Nephron (organoid): ENCODE data around the gene ABHD8.

Experiments used
- H3K27ac Mint-ChIP-seq, 3 experiments: 2 replicates each; pipeline ENCODE4 v1.8.0; 2020; ENCODE audit warnings: mixed read lengths in 3 of 3, mild to moderate bottlenecking in 2 of 3, moderate library complexity in 1 of 3
- H3K27me3 Mint-ChIP-seq: 2 replicates; pipeline ENCODE4 v1.8.0; 2021; ENCODE audit warnings: low read depth, mild to moderate bottlenecking, moderate library complexity, mixed read lengths
- H3K36me3 Mint-ChIP-seq: 2 replicates; pipeline ENCODE4 v1.8.0; 2020; ENCODE audit warnings: low read depth, mixed read lengths
- H3K4me1 Mint-ChIP-seq: 2 replicates; pipeline ENCODE4 v1.8.0; 2020; ENCODE audit warnings: mixed read lengths
- H3K4me3 Mint-ChIP-seq, 3 experiments: 2 replicates each; pipeline ENCODE4 v1.8.0; 2020; ENCODE audit warnings: mild to moderate bottlenecking in 3 of 3, mixed read lengths in 3 of 3, moderate library complexity in 2 of 3
- H3K9me3 Mint-ChIP-seq: 2 replicates; pipeline ENCODE4 v1.8.0; 2020; ENCODE audit warnings: mixed read lengths
- TF ChIP-seq, protein P1 (sequence below), 3 experiments: fragments of 200-600 bp; sonication (generic); IDR thresholded peaks; one replicate each; pipeline ENCODE4 v1.5.0; 2021; ENCODE audit warnings: antibody characterized with exemption in 3 of 3; ENCODE audit not compliant: unreplicated experiment in 3 of 3

The ABHD8 gene

DNA sequence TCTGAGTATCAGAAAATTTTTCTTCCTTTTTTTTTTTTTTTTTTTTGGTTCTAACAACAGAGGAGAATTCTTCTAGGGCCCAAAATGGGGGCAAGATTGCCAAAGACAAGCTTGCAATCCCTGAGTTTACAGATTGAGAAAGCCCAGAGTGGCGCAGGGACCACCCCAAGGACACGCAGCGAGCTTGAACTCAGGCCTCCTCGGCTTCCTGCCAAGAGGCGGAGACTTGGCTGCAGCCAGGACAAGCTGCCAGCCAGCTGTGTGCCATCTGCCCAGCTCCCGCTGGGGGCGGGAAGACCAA is 1.9 kb upstream of the ABHD8 start:
- H3K27ac Mint-ChIP-seq, result peak overlapping the region; percentile 80 to 93 (median 86)
- no peaks in the 10 kb centered on the region for H3K27me3 Mint-ChIP-seq
- peak overlapping the region; percentile 90 to 95 (median 94) for H3K4me3 Mint-ChIP-seq
- H3K4me1 Mint-ChIP-seq, result peaks cover 54% of the 10 kb centered on the region
- TF ChIP-seq, protein P1, sequence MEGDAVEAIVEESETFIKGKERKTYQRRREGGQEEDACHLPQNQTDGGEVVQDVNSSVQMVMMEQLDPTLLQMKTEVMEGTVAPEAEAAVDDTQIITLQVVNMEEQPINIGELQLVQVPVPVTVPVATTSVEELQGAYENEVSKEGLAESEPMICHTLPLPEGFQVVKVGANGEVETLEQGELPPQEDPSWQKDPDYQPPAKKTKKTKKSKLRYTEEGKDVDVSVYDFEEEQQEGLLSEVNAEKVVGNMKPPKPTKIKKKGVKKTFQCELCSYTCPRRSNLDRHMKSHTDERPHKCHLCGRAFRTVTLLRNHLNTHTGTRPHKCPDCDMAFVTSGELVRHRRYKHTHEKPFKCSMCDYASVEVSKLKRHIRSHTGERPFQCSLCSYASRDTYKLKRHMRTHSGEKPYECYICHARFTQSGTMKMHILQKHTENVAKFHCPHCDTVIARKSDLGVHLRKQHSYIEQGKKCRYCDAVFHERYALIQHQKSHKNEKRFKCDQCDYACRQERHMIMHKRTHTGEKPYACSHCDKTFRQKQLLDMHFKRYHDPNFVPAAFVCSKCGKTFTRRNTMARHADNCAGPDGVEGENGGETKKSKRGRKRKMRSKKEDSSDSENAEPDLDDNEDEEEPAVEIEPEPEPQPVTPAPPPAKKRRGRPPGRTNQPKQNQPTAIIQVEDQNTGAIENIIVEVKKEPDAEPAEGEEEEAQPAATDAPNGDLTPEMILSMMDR (IDR thresholded peaks at IDR 0.05; ENCODE audit: unreplicated experiment in 3 of 3), result no peak
- H3K36me3 Mint-ChIP-seq, result peaks cover 5% of the 10 kb centered on the region
- no peaks in the 10 kb centered on the region for H3K9me3 Mint-ChIP-seq

DNA sequence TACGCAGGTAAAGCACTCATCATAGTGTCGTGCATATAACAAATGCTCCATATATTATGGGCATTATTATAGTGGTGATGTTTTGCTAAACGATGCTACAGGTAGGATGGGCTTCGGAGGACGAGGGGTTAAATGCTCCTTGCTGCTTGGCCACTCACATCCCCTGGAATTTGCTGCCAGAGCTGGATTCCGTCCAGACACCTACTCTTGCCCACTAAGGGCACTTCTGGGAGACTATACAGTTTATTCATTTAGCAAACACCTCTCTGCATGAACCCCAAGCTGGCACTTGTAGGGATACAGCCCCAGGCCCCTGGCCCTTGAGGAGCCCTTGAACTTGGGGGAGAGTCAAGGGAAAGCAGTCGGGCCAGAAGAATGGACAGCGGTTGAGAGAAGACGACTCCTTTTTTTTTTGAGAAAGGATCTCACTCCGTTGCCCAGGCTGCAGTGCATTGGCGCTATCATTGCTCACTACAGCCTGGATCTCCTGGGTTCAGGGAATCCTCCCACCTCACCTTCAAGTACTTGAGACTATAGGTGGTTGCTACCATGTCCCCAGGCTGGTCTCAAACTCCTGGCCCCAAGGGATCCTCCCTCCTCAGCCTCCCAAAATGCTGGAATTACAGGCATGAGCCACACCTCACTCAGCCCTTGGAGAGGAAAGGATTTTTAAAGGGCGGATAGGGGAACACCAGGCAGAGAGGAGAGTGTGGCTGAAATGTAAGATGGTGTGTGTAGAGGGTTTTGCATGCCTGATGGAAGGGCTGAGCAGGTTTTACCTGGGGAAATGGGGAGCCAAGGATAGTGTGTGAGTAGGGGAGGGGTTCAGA is 1.4 kb upstream of the ABHD8 start:
- Mint-ChIP-seq H3K9me3 (no peaks in the 10 kb centered on the region), H3K36me3 (peaks cover 5% of the 10 kb centered on the region), H3K4me1 (peaks cover 51% of the 10 kb centered on the region), H3K27ac (peak overlapping the region; percentile 80 to 93 (median 86)), H3K27me3 (no peaks in the 10 kb centered on the region), H3K4me3 (peak overlapping the region; percentile 90 to 95 (median 94))
- TF ChIP-seq, protein P1 (IDR thresholded peaks at IDR 0.05; ENCODE audit: unreplicated experiment in 3 of 3), result no peak

DNA sequence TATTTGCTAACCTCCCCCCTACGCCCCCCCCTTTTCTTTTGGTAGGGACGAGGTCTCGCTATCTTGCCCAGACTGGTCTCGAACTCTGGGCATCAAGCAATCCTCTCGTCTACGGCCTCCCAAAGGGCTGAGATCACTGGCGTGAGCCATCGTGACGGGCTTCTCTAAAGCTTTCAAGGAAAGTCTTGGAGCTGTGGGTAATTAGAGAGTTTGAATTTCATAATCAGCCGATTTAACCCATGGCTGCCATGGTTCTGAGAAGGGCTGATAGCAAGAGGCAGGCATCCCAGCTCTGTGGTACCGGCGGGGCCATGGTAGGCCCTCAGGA is 679 bp upstream of the ABHD8 start:
- Mint-ChIP-seq H3K4me1 (peaks cover 44% of the 10 kb centered on the region), H3K27ac (peak overlapping the region; percentile 79 to 91 (median 86)), H3K4me3 (peak overlapping the region; percentile 80 to 94 (median 87)), H3K36me3 (peaks cover 7% of the 10 kb centered on the region), H3K27me3 (no peaks in the 10 kb centered on the region), H3K9me3 (no peaks in the 10 kb centered on the region)
- TF ChIP-seq, protein P1 (IDR thresholded peaks at IDR 0.05; ENCODE audit: unreplicated experiment in 3 of 3), result no peak

DNA sequence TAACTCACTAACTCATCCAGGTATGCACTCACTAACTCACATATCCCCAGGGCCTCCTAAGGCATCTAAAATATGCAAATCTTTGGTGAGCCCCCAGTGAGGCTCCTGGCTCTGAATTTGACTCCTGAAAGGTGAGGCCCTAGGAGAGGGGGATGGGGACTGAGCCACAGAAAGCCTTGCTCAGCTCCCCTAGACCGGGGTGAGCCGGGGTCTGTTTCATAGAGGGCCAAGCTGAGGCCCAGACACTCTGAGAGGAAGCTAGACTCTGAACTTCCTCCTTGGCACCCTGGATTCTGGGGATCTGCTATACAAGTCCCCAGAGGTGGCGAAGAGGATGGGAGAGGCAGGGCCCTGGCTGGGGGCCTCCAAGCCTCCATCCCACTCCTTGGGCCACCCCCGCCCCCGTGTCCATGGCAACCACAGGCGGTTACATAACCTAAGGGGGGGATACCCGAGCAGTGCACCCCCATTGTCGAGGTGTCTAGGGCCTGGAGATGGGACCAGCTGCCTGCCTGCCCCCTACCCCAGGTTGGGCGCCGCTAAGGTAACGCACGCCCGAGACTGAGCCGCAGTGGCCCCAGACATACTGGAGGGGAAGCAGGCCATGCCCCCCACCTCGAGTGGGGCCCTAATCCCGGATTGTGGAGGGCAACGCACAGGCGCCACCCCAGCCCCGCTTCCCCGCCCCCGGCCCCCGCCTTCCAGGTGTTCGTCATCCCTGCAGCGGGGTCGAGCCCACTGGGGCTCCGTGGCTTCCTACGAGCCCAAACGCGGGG is 646 bp downstream of the ABHD8 start:
- peak overlapping the region; percentile 80 to 94 (median 87) for H3K4me3 Mint-ChIP-seq

DNA sequence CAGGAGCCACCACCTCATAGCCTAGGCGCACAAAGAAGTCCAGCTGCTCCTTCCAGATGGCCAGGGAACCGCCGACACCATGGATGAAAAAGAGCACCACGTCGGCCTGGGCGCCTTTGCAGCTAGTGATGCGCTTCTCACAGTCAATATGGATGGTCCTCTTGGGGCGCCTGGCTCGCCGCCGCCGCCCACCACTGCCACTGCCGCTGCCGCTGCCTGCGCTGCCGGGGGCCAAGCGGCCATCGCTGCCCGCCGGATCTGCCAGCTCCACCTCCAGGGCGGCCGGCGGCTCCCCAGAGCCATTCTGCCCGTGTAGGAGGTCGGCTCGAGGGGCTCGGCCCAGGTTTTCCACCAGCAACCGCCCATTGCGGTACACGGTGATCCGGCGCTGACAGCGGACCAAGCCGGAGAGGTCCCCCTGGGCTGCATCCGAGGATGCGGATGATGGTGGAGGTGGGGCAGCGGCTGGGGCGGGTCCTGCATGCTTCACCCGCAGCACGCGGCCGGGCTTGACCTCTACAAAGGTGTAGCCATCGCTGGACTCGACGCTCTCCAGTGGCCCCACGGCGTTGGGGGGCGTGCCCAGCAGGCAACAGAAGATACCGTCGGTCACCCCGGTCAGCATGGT is 2.1 kb downstream of the ABHD8 start:
- H3K27me3 Mint-ChIP-seq, result no peaks in the 10 kb centered on the region
- TF ChIP-seq, protein P1 (IDR thresholded peaks at IDR 0.05; ENCODE audit: unreplicated experiment in 3 of 3), result no peak
- H3K27ac Mint-ChIP-seq, result no peak overlapping the region
- H3K4me3 Mint-ChIP-seq, result peak overlapping the region; percentile 77 to 83 (median 80)
- no peaks in the 10 kb centered on the region for H3K9me3 Mint-ChIP-seq
- H3K4me1 Mint-ChIP-seq, result peaks cover 32% of the 10 kb centered on the region
- H3K36me3 Mint-ChIP-seq, result peaks cover 22% of the 10 kb centered on the region

More for the DNA sequence above, 646 bp downstream of the ABHD8 start:
- peaks cover 39% of the 10 kb centered on the region for H3K4me1 Mint-ChIP-seq
- no peak overlapping the region for H3K27ac Mint-ChIP-seq
- TF ChIP-seq, protein P1 (IDR thresholded peaks at IDR 0.05; ENCODE audit: unreplicated experiment in 3 of 3), result no peak
- no peaks in the 10 kb centered on the region for H3K27me3 Mint-ChIP-seq
- H3K9me3 Mint-ChIP-seq, result no peaks in the 10 kb centered on the region
- H3K36me3 Mint-ChIP-seq, result peaks cover 15% of the 10 kb centered on the region
